ENCODE results near the gene ADAMTS2. TPM values are rescaled to one million over a fixed set of nuclear protein-coding genes. Genes with fewer than 3 reads are reported as not detected.
A peak's percentile ranks its signal among the peaks of the same experiment; 100 is the strongest.

The ADAMTS2 gene
- total and polyA plus RNA-seq, 2 of the 8 experiments (the other 6 are each of a cell fraction or from before 2014, with no cell fraction given), result 6.6 to 7.3 TPM

DNA sequence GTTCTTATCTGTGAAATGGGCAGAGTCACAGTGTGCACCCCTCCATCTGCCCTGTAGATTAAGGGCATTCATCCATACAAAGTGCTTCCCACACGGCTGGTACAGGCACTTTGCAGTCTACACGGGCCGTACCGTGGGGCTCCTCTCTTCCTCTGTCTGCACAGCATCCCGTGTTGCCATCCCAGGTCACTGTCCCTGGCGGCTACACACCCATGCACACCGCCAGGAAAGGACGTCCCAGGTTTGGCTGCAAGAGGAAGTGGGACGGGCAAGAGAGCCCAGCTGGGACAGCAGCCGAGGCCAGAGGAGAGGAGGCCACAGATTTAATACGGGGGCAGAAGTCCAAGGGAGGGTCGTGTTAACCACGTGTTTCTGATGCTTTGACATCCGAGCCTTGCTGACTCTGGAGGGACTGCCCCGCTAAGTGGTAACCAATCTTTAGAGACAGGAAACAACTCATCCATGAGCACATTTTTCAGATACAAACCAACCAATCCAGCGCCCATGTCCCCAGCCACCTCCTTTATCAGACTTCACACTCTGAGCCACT lies 165.1 kb downstream of the ADAMTS2 start:
- H3K4me2 ChIP-seq (ENCODE audit: insufficient read depth in 1 of 2, low read depth in 2 of 2, low read length in 2 of 2), result no peak overlapping the region
- whole genome bisulfite sequencing, 2 experiments (ENCODE audit: extremely low coverage in 1 of 2, insufficient coverage in 1 of 2, insufficient read length in 1 of 2, insufficient replicate concordance in 2 of 2, low coverage in 1 of 2, low lambda C conversion rate in 2 of 2, missing lambda C conversion rate in 1 of 2), result 85% methylated on average over 16 of the region's 16 CpGs; no CpG with 5 or more reads in 1 of the 2 experiments
- peaks cover 0 to 4% (median 0%) of the 10 kb centered on the region in 4 experiments; a peak in 1 of 7 replicates for H3K4me1 ChIP-seq (replicated peaks in 1 of 4; ENCODE audit: control insufficient read depth in 3 of 4, insufficient read depth in 4 of 4, low read length in 3 of 4)
- H4K5ac ChIP-seq (ENCODE audit: insufficient read length, low read depth, low read length), result no peak overlapping the region
- no peak overlapping the region for H2BK12ac ChIP-seq (ENCODE audit: low read depth, low read length)
- no peak overlapping the region for H2BK15ac ChIP-seq (ENCODE audit: low read length)
- no peaks in the 10 kb centered on the region for H3K9me3 ChIP-seq (ENCODE audit: insufficient read depth in 2 of 2, low read depth in 1 of 2, low read length in 1 of 2)
- no peak overlapping the region for H3K18ac ChIP-seq (ENCODE audit: extremely low read depth, low read length)
- H3K36me3 ChIP-seq (ENCODE audit: control insufficient read depth in 2 of 4, insufficient read depth in 4 of 4, low read length in 3 of 4), result no peaks in the 10 kb centered on the region
- H3K9ac ChIP-seq (replicated peaks in 1 of 4; ENCODE audit: extremely low read depth in 1 of 4, low read depth in 3 of 4, low read length in 3 of 4), result no peak overlapping the region
- no peak overlapping the region for H2AK5ac ChIP-seq (ENCODE audit: low read depth, low read length)
- H2AFZ ChIP-seq (ENCODE audit: low read length), result no peak overlapping the region
- H3K27ac ChIP-seq (ENCODE audit: low read depth, low read length), result no peak overlapping the region
- H2BK20ac ChIP-seq (ENCODE audit: low read length), result no peak overlapping the region
- H3K4me3 ChIP-seq (ENCODE audit: extremely low read depth in 1 of 4, insufficient read depth in 2 of 4, low read depth in 3 of 4, low read length in 4 of 4), result no peak overlapping the region
- POLR2A ChIA-PET (ENCODE audit: partially characterized antibody), result no interaction called here
- H4K8ac ChIP-seq (ENCODE audit: extremely low read depth, insufficient read depth, low read length), result peak overlapping the region; percentile 81
- H3K79me1 ChIP-seq (ENCODE audit: low read depth, low read length), result no peaks in the 10 kb centered on the region
- H3K23ac ChIP-seq (ENCODE audit: insufficient read length), result no peak overlapping the region
- CTCF ChIA-PET (ENCODE audit: partially characterized antibody), result interaction anchor here (3.5 kb wide), 1 partner anchor 13 kb away, joined by 20 read pairs; no protein-coding TSS in a partner anchor
- H4K20me1 ChIP-seq (replicated peaks in 1 of 2; ENCODE audit: control insufficient read depth in 1 of 2, insufficient read depth in 2 of 2, low read length in 2 of 2), result no peaks in the 10 kb centered on the region
- no peak for DNase-seq (ENCODE audit: low read depth in 1 of 2, low spot score in 2 of 2)
- no peak overlapping the region for H4K91ac ChIP-seq (replicated peaks; ENCODE audit: insufficient read length, low read length)
- H2BK5ac ChIP-seq (ENCODE audit: low read depth, low read length), result no peak overlapping the region
- FAIRE-seq, result no peak
- no peak overlapping the region for H3K14ac ChIP-seq (ENCODE audit: insufficient read length)
- H3K79me2 ChIP-seq (ENCODE audit: control insufficient read depth in 1 of 2, insufficient read depth in 2 of 2, low read length in 2 of 2), result no peaks in the 10 kb centered on the region
- no peaks in the 10 kb centered on the region for H3K27me3 ChIP-seq (replicated peaks in 1 of 4; ENCODE audit: control insufficient read depth in 3 of 4, extremely low read depth in 1 of 4, insufficient read depth in 3 of 4, low read length in 3 of 4)
- no peak overlapping the region for H3K4ac ChIP-seq (replicated peaks; ENCODE audit: insufficient read length, low read depth, low read length)
- no peak overlapping the region for H2BK120ac ChIP-seq (replicated peaks; ENCODE audit: low read depth, low read length)
- no peaks in the 10 kb centered on the region for H3K23me2 ChIP-seq (ENCODE audit: low read depth, low read length)
- no peak for TF ChIP-seq SP4 (IDR thresholded peaks at IDR 0.05; ENCODE audit: low read length)
- TF ChIP-seq TAF1 (IDR thresholded peaks at IDR 0.05; ENCODE audit: low read depth, low read length), result no peak
- no peak for TF ChIP-seq SP2 (IDR thresholded peaks at IDR 0.05; ENCODE audit: low read length)
- TF ChIP-seq ATF3 (IDR thresholded peaks at IDR 0.05; ENCODE audit: insufficient read depth, low read depth, low read length), result no peak
- H3K56ac ChIP-seq (replicated peaks; ENCODE audit: insufficient read length, low read depth, low read length), result no peak overlapping the region
